ENCODE measurements around the gene CHTF18. TPM values are rescaled to one million over a fixed set of nuclear protein-coding genes. Genes with fewer than 3 reads are reported as not detected.
"Not testable (repeated sequence)": the region's sequence is repeated elsewhere in the genome, so short reads cannot be mapped to it uniquely, and the experiment has no call there.

Gene CHTF18
- polyA plus RNA-seq, 3 donors = 16.0 to 21.1 (median 16.5) TPM

- DNase-seq (ENCODE audit: low read depth in 3 of 3, low spot score in 2 of 3) = no peak
Observed at GRCh38 chr16:802914-803753, 14.7 kb downstream of the CHTF18 start.

- no peak for DNase-seq (ENCODE audit: low read depth in 3 of 3, low spot score in 2 of 3)
Observed at GRCh38 chr16:803754-804080, 15.3 kb downstream of the CHTF18 start.

GRCh38 chr16:804193-805048 lies 16.0 kb downstream of the CHTF18 start:
- no peak for DNase-seq (ENCODE audit: low read depth in 3 of 3, low spot score in 2 of 3)

GRCh38 chr16:805474-805873 lies 17.1 kb downstream of the CHTF18 start:
- no peak for DNase-seq (ENCODE audit: low read depth in 3 of 3, low spot score in 2 of 3)

- peak; percentile 52 to 85 (median 77) for DNase-seq (ENCODE audit: low read depth in 3 of 3, low spot score in 2 of 3)
Observed at GRCh38 chr16:807347-808084, 19.1 kb downstream of the CHTF18 start.

GRCh38 chr16:808085-808386 lies 19.6 kb downstream of the CHTF18 start:
- DNase-seq (ENCODE audit: low read depth in 3 of 3, low spot score in 2 of 3) = no peak

GRCh38 chr16:813204-813915 lies 24.9 kb downstream of the CHTF18 start:
- no peak for DNase-seq (ENCODE audit: low read depth in 3 of 3, low spot score in 2 of 3)

- DNase-seq (ENCODE audit: low read depth in 3 of 3, low spot score in 2 of 3) = no peak
Observed at GRCh38 chr16:813916-814412, 25.5 kb downstream of the CHTF18 start.

- no peak for DNase-seq (ENCODE audit: low read depth in 3 of 3, low spot score in 2 of 3)
Observed at GRCh38 chr16:814974-815373, 26.6 kb downstream of the CHTF18 start.

- no peak for DNase-seq (ENCODE audit: low read depth in 3 of 3, low spot score in 2 of 3)
Observed at GRCh38 chr16:815861-816260, 27.4 kb downstream of the CHTF18 start.

GRCh38 chr16:817001-817906 lies 28.8 kb downstream of the CHTF18 start:
- no peak for DNase-seq (ENCODE audit: low read depth in 3 of 3, low spot score in 2 of 3)

- DNase-seq (ENCODE audit: low read depth in 3 of 3, low spot score in 2 of 3) = no peak
Observed at GRCh38 chr16:818132-818531, 29.7 kb downstream of the CHTF18 start.

- DNase-seq (ENCODE audit: low read depth in 3 of 3, low spot score in 2 of 3) = no peak
Observed at GRCh38 chr16:818592-818991, 30.2 kb downstream of the CHTF18 start.

GRCh38 chr16:819336-820043 lies 31.1 kb downstream of the CHTF18 start:
- no peak for DNase-seq (ENCODE audit: low read depth in 3 of 3, low spot score in 2 of 3)

GRCh38 chr16:820044-820408 lies 31.6 kb downstream of the CHTF18 start:
- DNase-seq (ENCODE audit: low read depth in 3 of 3, low spot score in 2 of 3) = not testable (repeated sequence)

- no peak for DNase-seq (ENCODE audit: low read depth in 3 of 3, low spot score in 2 of 3)
Observed at GRCh38 chr16:820748-821147, 32.3 kb downstream of the CHTF18 start.

- no peak for DNase-seq (ENCODE audit: low read depth in 3 of 3, low spot score in 2 of 3)
Observed at GRCh38 chr16:821751-822150, 33.3 kb downstream of the CHTF18 start.

- no peak for DNase-seq (ENCODE audit: low read depth in 3 of 3, low spot score in 2 of 3)
Observed at GRCh38 chr16:822174-822908, 33.9 kb downstream of the CHTF18 start.

All from right renal cortex interstitium (tissue), 3 donors.